Effector memory CD4-positive, alpha-beta T cell (primary cell): Measurements from ENCODE around the gene TRPV4.

Source experiments
- DNase-seq, 3 donors: peaks; one replicate each; pipeline ENCODE4 v3.0.0-alpha.2; 2020
- H3K27ac ChIP-seq: 2 replicates; pipeline ENCODE4 v1.7.0; 2013; ENCODE audit warnings: mild to moderate bottlenecking, low read length, moderate library complexity; ENCODE audit not compliant: insufficient read depth, poor library complexity, severe bottlenecking
- H3K27me3 ChIP-seq: replicated peaks from 2 replicates; pipeline ENCODE4 v1.7.0; 2013; ENCODE audit warnings: mild to moderate bottlenecking, low read length; ENCODE audit not compliant: insufficient read depth, control insufficient read depth, poor library complexity, severe bottlenecking
- H3K36me3 ChIP-seq: 2 replicates; pipeline ENCODE4 v1.7.0; 2013; ENCODE audit warnings: mild to moderate bottlenecking, low read length, moderate library complexity; ENCODE audit not compliant: control insufficient read depth, insufficient read depth
- H3K4me1 ChIP-seq: 2 replicates; pipeline ENCODE4 v1.7.0; 2013; ENCODE audit warnings: low read length, mild to moderate bottlenecking; ENCODE audit not compliant: control insufficient read depth, insufficient read depth, poor library complexity, severe bottlenecking
- H3K4me3 ChIP-seq: 2 replicates; pipeline ENCODE4 v1.7.0; 2013; ENCODE audit warnings: low read length, low read depth, mild to moderate bottlenecking; ENCODE audit not compliant: insufficient read depth, poor library complexity, severe bottlenecking
- H3K9me3 ChIP-seq: 2 replicates; pipeline ENCODE4 v1.7.0; 2013; ENCODE audit warnings: mild to moderate bottlenecking, low read length, moderate library complexity; ENCODE audit not compliant: control insufficient read depth

Gene TRPV4

GRCh38 chr12:109736552-109737108, 96.6 kb downstream of the TRPV4 start:
- H3K36me3 ChIP-seq = no peaks in the 10 kb centered on the region
- no peak overlapping the region for H3K4me3 ChIP-seq
- H3K27me3 ChIP-seq = no peaks in the 10 kb centered on the region
- no peaks in the 10 kb centered on the region for H3K9me3 ChIP-seq
- H3K27ac ChIP-seq = no peak overlapping the region
- H3K4me1 ChIP-seq = no peaks in the 10 kb centered on the region
- no peak for DNase-seq

- Histone ChIP-seq H3K27me3 (no peaks in the 10 kb centered on the region), H3K36me3 (no peaks in the 10 kb centered on the region), H3K9me3 (no peaks in the 10 kb centered on the region), H3K4me1 (no peaks in the 10 kb centered on the region), H3K27ac (no peak overlapping the region), H3K4me3 (no peak overlapping the region)
- DNase-seq = no peak
Observed at GRCh38 chr12:109735825-109736551, 97.2 kb downstream of the TRPV4 start.

- Histone ChIP-seq H3K27me3 (no peaks in the 10 kb centered on the region), H3K4me3 (no peak overlapping the region), H3K36me3 (no peaks in the 10 kb centered on the region), H3K9me3 (no peaks in the 10 kb centered on the region), H3K4me1 (no peaks in the 10 kb centered on the region), H3K27ac (no peak overlapping the region)
- DNase-seq = no peak
Observed at GRCh38 chr12:109735051-109735521, 98.1 kb downstream of the TRPV4 start.

GRCh38 chr12:109734219-109735000, 98.8 kb downstream of the TRPV4 start:
- H3K9me3 ChIP-seq = no peaks in the 10 kb centered on the region
- no peak for DNase-seq
- no peaks in the 10 kb centered on the region for H3K27me3 ChIP-seq
- no peak overlapping the region for H3K27ac ChIP-seq
- H3K4me1 ChIP-seq = no peaks in the 10 kb centered on the region
- no peak overlapping the region for H3K4me3 ChIP-seq
- H3K36me3 ChIP-seq = no peaks in the 10 kb centered on the region
